Neutrophil (primary cell): ENCODE data around the gene BAZ2B.

Experiments used
- H3K27ac ChIP-seq: fragments of 200-600 bp; sonication (generic); 2 replicates; pipeline ENCODE4 v1.5.1; 2016; ENCODE audit warnings: mild to moderate bottlenecking, moderate library complexity
- H3K27me3 ChIP-seq: fragments of 200-600 bp; sonication (generic); 2 replicates; pipeline ENCODE4 v1.6.0; 2016; ENCODE audit warnings: mild to moderate bottlenecking
- H3K36me3 ChIP-seq: fragments of 200-600 bp; sonication (generic); 2 replicates; pipeline ENCODE4 v1.5.1; 2017
- H3K4me1 ChIP-seq, 2 experiments: fragments of 200-600 bp in 1 of 2; sonication (generic) in 1 of 2; 1 replicate in 1 of 2; 2 replicates in 1 of 2; pipeline versions ENCODE4 v1.5.1 to v1.6.1; 2013 to 2016; ENCODE audit warnings: low read depth in 1 of 2, low read length in 1 of 2, mild to moderate bottlenecking in 1 of 2, moderate library complexity in 1 of 2; ENCODE audit not compliant: control insufficient read depth in 1 of 2, insufficient read depth in 1 of 2
- H3K4me3 ChIP-seq, 2 experiments: fragments of 200-600 bp in 1 of 2; sonication (generic) in 1 of 2; 1 replicate in 1 of 2; 2 replicates in 1 of 2; pipeline ENCODE4 v1.5.1; 2013 to 2016; ENCODE audit warnings: low read depth in 1 of 2, low read length in 1 of 2, mild to moderate bottlenecking in 1 of 2, moderate library complexity in 1 of 2
- H3K9me3 ChIP-seq: fragments of 200-600 bp; sonication (generic); 2 replicates; pipeline ENCODE4 v1.5.1; 2016
- CTCF ChIP-seq: fragments of 200-600 bp; sonication (generic); IDR thresholded peaks from 2 replicates; pipeline ENCODE4 v1.5.1; 2016; ENCODE audit warnings: antibody characterized with exemption

The BAZ2B gene

GRCh38 chr2:159546716-159547430 lies 69.5 kb downstream of the BAZ2B start:
- TF ChIP-seq CTCF, result no peak
- peak overlapping the region; percentile 4 for H3K27ac ChIP-seq
- H3K36me3 ChIP-seq, result no peaks in the 10 kb centered on the region
- H3K4me3 ChIP-seq, result no peak overlapping the region
- H3K4me1 ChIP-seq, result peaks cover 11 to 32% of the 10 kb centered on the region in 2 experiments
- no peaks in the 10 kb centered on the region for H3K9me3 ChIP-seq
- H3K27me3 ChIP-seq, result no peaks in the 10 kb centered on the region

- H3K36me3 ChIP-seq, result no peaks in the 10 kb centered on the region
These were observed 70.3 kb downstream of the BAZ2B start for GRCh38 chr2:159546039-159546438.

GRCh38 chr2:159545085-159545484 lies 71.3 kb downstream of the BAZ2B start:
- Histone ChIP-seq H3K4me1 (peaks cover 6 to 25% of the 10 kb centered on the region in 2 experiments), H3K36me3 (no peaks in the 10 kb centered on the region), H3K9me3 (no peaks in the 10 kb centered on the region), H3K27me3 (no peaks in the 10 kb centered on the region), H3K4me3 (no peak overlapping the region), H3K27ac (peak overlapping the region; percentile 36)
- TF ChIP-seq CTCF, result no peak

More at GRCh38 chr2:159546039-159546438, 70.3 kb downstream of the BAZ2B start:
- no peaks in the 10 kb centered on the region for H3K9me3 ChIP-seq
- H3K4me3 ChIP-seq, result no peak overlapping the region
- peak overlapping the region; percentile 4 for H3K27ac ChIP-seq
- H3K27me3 ChIP-seq, result no peaks in the 10 kb centered on the region
- no peak for TF ChIP-seq CTCF
- peaks cover 11 to 30% of the 10 kb centered on the region in 2 experiments for H3K4me1 ChIP-seq

- Histone ChIP-seq H3K9me3 (no peaks in the 10 kb centered on the region), H3K4me3 (no peak overlapping the region), H3K36me3 (no peaks in the 10 kb centered on the region), H3K4me1 (peaks cover 12 to 24% of the 10 kb centered on the region in 2 experiments), H3K27me3 (no peaks in the 10 kb centered on the region), H3K27ac (peak overlapping the region; percentile 12)
- TF ChIP-seq CTCF, result no peak
These were observed 74.2 kb downstream of the BAZ2B start for GRCh38 chr2:159542101-159542500.

- Histone ChIP-seq H3K4me3 (no peak overlapping the region), H3K4me1 (peaks cover 19 to 29% of the 10 kb centered on the region in 2 experiments), H3K27me3 (no peaks in the 10 kb centered on the region), H3K9me3 (no peaks in the 10 kb centered on the region), H3K27ac (peak overlapping the region; percentile 61), H3K36me3 (no peaks in the 10 kb centered on the region)
- TF ChIP-seq CTCF, result no peak
These were observed 76.6 kb downstream of the BAZ2B start for GRCh38 chr2:159539701-159540100.
